ENCODE results near the gene CTRB1. TPM values are rescaled to one million over a fixed set of nuclear protein-coding genes. Genes with fewer than 3 reads are reported as not detected.

Gene CTRB1
- total and polyA plus RNA-seq, 10 donors = 0.59 to 25.2 (median 2.5) TPM; not detected in 2

DNA sequence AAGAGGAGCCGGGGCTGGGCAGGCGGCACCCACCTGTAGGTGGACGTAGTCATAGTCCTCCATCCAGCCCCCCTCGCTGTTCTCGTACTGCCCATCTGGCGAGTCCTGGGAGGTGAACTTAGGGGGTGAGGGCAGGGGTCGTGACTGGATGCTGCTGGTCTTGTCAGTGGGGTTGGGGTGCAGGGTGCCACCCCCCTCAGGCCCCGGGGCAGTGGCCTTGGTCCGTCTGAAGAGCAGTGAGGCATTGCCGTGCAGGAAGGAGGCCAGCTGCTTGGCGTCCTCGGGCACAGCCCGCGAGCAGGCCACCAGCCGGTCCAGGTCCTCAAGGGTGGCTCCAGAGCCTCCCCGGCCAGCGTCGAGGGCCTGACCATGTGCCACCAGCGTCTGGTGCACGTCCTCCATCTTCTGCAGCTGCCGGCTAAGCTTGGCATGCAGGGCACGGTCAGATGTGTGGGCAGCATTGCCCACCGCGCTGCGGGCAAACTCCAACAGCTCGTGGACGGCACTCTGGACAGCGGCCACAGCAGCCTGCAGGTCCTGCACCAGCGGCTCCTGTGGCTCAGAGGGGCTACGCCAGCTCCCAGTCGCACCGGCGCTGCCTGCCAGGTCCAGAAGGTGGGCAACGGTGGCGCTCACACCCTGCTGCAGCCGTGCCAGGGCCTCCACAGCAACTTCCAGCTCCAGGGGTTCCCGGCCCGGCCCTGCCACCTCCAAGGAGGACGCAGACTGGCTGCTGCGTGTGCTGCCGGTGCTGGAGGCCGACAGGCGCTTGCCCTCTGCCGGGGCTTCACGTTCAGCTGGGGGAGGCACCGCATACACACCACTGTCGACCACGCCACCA is 16.3 kb downstream of the CTRB1 start:
- peak; percentile 78 for DNase-seq
- H3K36me3 ChIP-seq = peaks cover 0 to 81% (median 14%) of the 10 kb centered on the region in 6 donors
- 73 to 84% (median 80%) methylated on average over 1 to 48 of the region's 48 CpGs for WGBS, 5 donors

DNA sequence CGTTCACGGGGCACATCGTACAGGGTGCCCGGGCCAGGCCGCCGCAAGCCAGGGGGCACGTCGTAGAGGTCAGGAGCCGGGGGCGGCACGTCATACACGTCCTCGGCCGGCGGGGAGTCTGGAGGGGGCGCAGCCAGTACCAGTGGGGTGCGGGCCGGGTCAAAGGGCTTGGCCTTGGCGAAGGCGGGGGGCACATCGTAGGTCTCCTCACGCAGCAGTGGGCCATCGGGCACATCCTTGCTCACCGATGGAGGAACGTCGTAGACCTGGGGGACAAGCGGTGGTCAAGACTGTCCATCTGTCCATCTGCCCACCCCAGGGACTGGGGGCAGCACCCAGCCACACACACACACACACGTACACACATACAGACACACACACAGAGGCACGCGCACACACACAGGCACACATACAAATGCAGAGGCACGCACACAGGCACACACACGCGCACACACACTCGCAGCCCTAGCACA is 17.0 kb downstream of the CTRB1 start:
- peaks cover 0 to 82% (median 5%) of the 10 kb centered on the region in 7 donors for H3K27me3 ChIP-seq (replicated peaks in 1 of 7)
- DNase-seq = peak; percentile 78
- no peak for TF ChIP-seq CTCF (IDR thresholded peaks at IDR 0.05 in 8 of 11, conservative IDR thresholded peaks at IDR 0.05 in 3 of 11)
- TF ChIP-seq POLR2AphosphoS5 (IDR thresholded peaks at IDR 0.05) = peak in 1 of 3 donors; percentile 21
- no peak for TF ChIP-seq POLR2A (IDR thresholded peaks at IDR 0.05)
- no peak overlapping the region for H3K4me3 ChIP-seq
- H3K9me3 ChIP-seq = no peaks in the 10 kb centered on the region
- H3K27ac ChIP-seq = peak overlapping the region in 2 of 8 donors; percentile 23 to 39
- peaks cover 15 to 74% (median 45%) of the 10 kb centered on the region in 6 donors for H3K4me1 ChIP-seq
- intact Hi-C loops (cut with DNase I; ENCODE audit: low total_unique reads) = no loop called here
- peaks cover 0 to 86% (median 14%) of the 10 kb centered on the region in 6 donors for H3K36me3 ChIP-seq
- WGBS, 5 donors = 80 to 91% (median 88%) methylated on average over 23 to 34 of the region's 34 CpGs

More for the DNA sequence above, 16.3 kb downstream of the CTRB1 start:
- H3K9me3 ChIP-seq = no peaks in the 10 kb centered on the region
- TF ChIP-seq POLR2A (IDR thresholded peaks at IDR 0.05) (no peak), POLR2AphosphoS5 (IDR thresholded peaks at IDR 0.05) (peak in 1 of 3 donors; percentile 35)
- H3K4me3 ChIP-seq = no peak overlapping the region
- peaks cover 15 to 74% (median 44%) of the 10 kb centered on the region in 6 donors for H3K4me1 ChIP-seq
- peak overlapping the region in 6 of 8 donors; percentile 7 to 58 (median 39) for H3K27ac ChIP-seq
- H3K27me3 ChIP-seq (replicated peaks in 1 of 7) = peaks cover 0 to 87% (median 5%) of the 10 kb centered on the region in 7 donors
- intact Hi-C loops (cut with DNase I; ENCODE audit: low total_unique reads) = loop anchor here (5.0 kb wide), 1 partner anchor 147 kb away; no protein-coding TSS in a partner anchor

DNA sequence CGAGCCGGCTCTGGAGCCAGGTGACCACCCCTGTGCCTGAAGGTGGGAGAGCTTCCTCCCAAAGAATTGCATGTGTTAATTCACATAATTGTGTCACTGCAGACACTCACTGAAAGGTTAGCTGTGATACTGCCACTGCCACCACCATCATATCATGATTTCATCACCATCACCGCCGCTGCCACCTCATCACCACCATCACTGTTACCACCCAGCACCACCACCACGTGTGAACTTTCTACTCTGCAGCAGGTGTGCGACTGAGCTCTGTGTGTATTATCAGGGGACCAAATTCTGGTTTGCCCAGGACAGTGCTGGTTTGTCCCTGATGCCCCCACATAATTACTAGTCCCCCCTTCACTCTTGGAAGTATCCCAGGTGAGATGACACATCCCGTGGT is 17.4 kb downstream of the CTRB1 start:
- DNase-seq = no peak
- 66 to 85% (median 74%) methylated on average over 7 of the region's 7 CpGs for WGBS, 5 donors
- no peaks in the 10 kb centered on the region for H3K9me3 ChIP-seq
- no peak overlapping the region for H3K4me3 ChIP-seq
- peaks cover 15 to 74% (median 45%) of the 10 kb centered on the region in 6 donors for H3K4me1 ChIP-seq
- TF ChIP-seq POLR2A (IDR thresholded peaks at IDR 0.05) (no peak), CTCF (IDR thresholded peaks at IDR 0.05 in 8 of 11, conservative IDR thresholded peaks at IDR 0.05 in 3 of 11) (no peak), POLR2AphosphoS5 (IDR thresholded peaks at IDR 0.05) (no peak)
- peak overlapping the region in 1 of 8 donors; percentile 68 for H3K27ac ChIP-seq
- intact Hi-C loops (cut with DNase I; ENCODE audit: low total_unique reads) = no loop called here
- H3K36me3 ChIP-seq = peaks cover 0 to 91% (median 14%) of the 10 kb centered on the region in 6 donors
- peaks cover 0 to 79% (median 5%) of the 10 kb centered on the region in 7 donors for H3K27me3 ChIP-seq (replicated peaks in 1 of 7)

DNA sequence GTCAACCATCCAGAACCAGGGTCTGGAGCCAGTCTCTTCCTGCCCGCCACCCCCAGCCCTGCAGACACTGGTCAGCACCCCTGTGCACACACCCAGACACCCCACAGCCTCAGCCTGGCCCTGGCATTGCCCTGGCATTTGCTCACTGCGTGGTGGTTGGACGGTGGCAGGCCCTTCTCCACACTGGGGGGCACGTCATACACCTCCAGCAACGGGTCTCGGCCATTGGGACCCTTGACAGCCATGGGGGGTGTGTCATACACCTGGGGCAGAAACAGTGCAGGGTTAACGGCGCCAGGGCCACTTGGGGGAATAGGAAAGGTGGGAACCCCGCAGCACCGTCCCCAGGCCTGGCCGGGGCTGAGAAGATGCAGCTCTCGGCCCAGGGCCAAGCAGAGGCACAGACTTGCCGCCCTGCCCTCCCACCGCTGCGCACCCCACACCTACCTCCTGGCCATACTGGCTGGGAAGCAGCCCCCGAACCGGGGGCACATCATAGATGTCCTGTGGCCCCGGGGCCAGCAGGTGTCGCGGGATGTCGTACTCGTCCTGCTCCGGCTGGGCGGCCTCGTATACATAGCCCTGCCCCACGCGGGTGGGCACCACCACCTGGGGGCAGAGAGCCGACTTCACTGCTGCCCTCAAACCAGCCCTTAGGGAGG is 18.1 kb downstream of the CTRB1 start:
- 87 to 90% (median 89%) methylated on average over 18 to 28 of the region's 28 CpGs for WGBS, 5 donors
- intact Hi-C loops (cut with DNase I; ENCODE audit: low total_unique reads) = no loop called here
- peaks cover 15 to 77% (median 48%) of the 10 kb centered on the region in 6 donors for H3K4me1 ChIP-seq
- TF ChIP-seq POLR2A (IDR thresholded peaks at IDR 0.05) (no peak), POLR2AphosphoS5 (IDR thresholded peaks at IDR 0.05) (peak in 2 of 3 donors; percentile 5 to 23), CTCF (IDR thresholded peaks at IDR 0.05 in 8 of 11, conservative IDR thresholded peaks at IDR 0.05 in 3 of 11) (no peak)
- no peak for DNase-seq
- peaks cover 0 to 92% (median 14%) of the 10 kb centered on the region in 6 donors for H3K36me3 ChIP-seq
- H3K27ac ChIP-seq = peak overlapping the region in 2 of 8 donors; percentile 63 to 68
- H3K27me3 ChIP-seq (replicated peaks in 1 of 7) = peaks cover 0 to 82% (median 5%) of the 10 kb centered on the region in 7 donors
- H3K9me3 ChIP-seq = no peaks in the 10 kb centered on the region
- no peak overlapping the region for H3K4me3 ChIP-seq
